ENCODE measurements around the gene MLLT10.

Gene MLLT10

DNA sequence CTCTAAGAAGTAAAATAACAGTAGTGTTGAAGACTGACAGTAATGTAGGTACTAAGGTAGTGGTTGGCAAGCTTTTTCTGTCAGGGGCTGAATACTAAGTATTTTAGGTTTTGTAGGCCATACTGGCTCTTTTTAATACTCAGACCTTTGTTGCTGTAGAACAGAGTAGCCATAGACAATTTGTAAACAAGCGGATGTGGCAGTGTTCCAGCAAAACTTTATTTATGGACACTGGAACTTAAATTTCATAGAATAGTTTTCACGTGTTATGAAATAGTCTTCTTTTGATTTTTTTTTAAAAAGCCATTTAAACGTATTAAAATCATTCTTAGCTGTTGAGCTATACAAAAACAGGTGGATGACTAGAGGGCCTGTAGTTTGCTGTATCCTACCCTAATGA is 121.2 kb downstream of the MLLT10 start:
- no peak for DNase-seq

DNA sequence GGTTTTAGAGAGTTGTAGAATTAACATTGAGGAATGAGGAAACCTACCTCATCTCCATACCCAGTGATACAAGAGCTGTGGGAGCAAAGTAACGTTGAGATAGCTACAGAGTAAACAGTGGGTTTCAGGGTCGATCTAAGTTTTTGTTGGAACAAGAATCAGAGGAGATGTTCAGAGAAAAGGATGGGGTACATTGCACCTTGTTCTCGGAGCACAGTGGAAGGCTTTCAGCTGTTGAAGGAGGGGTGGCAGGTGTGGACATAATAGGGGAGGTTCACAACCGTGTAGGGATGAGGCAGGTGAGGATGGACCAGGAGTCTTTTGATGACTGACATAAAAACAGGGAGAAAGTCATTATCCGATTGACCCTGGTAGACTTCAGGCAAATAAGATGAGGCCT is 121.7 kb downstream of the MLLT10 start:
- DNase-seq = no peak

DNA sequence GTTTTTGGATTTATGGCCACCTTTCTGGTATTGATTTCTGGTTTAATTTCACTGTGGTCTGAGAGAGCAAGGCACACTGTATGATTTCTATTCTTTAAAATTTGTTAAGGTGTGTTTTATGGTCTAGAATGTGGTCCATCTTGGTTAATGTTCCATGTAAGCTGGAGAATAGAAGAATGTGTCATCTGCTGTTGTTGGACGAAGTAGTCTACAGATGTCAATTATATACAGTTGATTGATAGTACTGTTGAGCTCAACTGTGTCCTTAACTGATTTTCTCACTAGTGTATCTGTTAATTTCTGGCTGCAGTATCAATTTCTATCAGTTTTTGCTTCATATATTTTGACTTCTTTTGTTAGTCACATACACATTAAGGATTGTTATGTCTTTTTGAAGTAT is 127.1 kb downstream of the MLLT10 start:
- no peak for DNase-seq

DNA sequence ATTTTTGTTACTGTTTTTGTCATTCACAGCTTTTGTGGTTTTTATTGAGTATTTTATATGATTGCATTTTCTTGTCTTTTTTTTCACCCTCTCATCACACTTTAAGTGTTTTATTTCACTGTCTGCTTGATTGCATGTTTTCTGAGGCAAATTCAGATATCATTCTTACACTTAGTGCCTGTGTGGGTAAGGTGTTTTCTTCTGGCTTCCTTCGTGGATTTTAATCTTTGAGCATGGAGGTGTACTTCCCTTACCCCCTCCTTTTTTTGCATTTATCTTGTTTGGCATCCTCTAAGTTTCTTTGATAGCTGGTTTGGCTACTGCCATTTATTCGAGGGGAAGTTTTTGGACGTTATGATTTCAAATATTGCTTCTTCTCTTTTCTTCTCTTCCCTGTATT is 127.9 kb downstream of the MLLT10 start:
- DNase-seq = no peak

DNA sequence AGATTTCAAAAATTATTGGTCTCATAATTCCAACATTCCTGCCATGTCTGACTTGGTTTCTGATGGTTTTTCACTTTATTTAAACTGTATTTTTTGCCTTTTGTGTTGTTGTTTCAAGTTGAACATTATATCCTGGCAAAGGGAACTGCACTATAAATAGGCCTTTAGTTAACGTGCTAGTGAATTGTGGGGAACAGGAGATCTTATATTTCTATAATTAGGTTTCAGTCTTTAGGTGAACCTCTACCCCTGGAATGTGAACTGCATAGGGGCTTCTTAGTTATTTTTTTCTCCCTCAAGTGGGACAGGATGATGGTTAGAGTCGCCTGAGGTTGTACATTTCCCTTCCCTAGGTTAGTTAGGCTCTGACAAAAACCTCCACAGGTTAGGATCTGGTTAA is 128.6 kb downstream of the MLLT10 start:
- DNase-seq = no peak

DNA sequence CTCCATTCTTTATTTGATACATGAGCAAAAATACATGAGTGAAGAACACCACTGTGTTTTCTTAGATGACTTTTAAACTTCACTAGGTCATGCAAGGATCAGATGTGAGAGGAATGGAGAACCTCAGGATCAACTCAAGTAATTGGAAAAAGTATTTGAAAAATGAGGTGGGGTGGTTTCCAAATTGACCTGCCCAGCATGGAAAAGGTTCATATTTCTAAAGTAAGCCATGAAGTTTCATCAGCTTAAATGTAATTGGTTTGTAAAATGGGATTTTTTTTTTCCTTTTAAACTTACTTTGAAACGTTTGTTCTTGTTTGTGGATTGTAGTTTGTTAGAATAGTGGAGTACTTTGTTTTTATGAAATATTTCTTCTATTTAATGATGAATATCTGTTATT is 134.8 kb downstream of the MLLT10 start:
- no peak for DNase-seq

DNA sequence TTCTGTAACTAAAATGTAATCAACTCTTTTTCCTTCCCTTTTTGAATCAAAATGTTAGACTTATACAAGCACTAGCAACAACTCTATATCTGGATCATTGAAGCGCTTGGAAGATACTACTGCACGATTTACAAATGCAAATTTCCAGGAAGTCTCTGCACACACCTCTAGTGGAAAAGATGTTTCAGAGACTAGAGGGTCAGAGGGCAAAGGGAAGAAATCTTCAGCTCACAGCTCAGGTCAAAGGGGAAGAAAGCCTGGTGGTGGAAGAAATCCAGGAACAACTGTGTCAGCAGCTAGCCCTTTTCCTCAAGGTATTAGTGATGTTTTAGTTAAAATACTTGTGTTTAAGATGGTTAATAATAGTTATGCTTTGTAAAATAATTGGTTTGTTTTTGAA is 136.4 kb downstream of the MLLT10 start:
- no peak for DNase-seq

DNA sequence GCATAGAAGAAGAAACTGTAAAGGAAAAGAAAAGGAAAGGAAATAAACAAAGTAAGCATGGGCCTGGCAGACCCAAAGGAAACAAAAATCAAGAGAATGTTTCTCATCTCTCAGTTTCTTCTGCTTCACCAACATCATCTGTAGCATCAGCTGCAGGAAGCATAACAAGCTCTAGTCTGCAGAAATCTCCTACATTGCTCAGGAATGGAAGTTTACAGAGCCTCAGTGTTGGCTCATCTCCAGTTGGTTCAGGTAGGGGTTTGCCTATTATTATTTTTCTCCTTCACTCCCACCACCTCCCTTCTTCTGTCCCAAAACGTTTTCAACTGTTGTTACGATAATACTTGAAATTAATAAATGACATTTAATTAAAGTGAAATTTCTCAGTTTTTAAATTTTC is 139.6 kb downstream of the MLLT10 start:
- DNase-seq = no peak

DNA sequence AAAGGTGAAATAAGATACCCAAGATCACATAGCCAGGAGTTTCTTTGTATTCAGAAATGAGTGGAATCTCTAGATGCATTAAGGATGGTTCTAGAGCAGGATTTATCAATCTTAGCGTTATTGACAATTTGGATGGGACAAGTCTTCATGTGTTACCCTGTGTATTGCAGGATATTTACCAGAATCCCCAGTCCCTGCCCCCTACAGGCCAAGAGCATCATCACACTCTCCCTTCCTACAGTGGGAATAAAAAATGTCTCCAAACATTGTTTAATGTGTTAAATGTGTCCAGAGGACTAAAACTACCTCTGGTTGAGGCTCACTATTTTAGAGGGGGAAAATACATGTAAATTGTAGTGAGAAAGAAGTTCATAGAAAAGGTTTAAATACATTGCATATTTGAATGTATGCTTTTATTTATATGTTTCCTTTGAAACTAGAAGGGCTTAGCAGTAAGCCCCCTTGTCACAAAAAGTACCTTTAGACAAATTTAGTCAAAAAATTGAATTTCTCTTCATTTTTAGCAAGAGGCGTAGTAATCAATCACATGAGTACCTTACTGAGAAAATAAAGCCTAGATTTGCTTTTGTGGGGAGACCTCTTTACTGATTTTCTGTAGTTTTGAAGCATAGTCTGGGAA is 141.2 kb downstream of the MLLT10 start:
- DNase-seq = no peak

DNA sequence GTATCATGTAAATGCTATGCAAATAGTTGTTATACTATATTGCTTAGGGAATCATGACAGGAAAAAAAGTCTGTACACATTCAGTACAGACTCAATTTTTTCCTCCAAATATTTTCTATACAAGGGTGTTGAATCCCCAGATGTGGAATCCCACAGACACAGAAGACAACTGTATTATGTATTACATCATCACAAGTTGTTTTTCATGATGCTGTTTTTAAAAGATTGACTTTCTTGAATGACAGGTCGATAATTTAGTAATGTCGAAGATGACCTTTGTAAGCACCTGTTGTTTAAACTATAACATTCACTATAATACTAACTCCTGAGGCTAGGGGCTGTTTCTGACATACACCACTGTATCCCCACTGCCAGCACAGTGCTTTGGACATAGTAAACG is 143.5 kb downstream of the MLLT10 start:
- no peak for DNase-seq

DNA sequence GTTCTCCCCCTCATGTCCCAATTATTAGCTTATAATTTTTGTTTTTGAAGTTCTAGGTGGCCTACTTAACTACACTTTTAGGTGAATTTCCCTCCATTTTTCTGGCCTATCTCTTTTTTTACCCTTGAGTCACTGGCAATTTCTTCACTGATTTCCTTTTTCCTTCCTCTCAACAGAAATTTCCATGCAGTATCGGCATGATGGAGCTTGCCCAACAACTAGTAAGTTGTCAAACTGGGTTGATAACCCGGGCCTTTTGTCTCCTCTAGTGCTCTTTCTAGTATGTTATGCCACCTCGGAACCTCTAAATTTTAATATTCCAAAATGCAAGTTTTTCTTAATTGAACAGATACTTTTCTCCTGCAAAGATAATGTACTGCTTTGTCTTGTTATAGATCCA is 147.1 kb downstream of the MLLT10 start:
- DNase-seq = no peak

DNA sequence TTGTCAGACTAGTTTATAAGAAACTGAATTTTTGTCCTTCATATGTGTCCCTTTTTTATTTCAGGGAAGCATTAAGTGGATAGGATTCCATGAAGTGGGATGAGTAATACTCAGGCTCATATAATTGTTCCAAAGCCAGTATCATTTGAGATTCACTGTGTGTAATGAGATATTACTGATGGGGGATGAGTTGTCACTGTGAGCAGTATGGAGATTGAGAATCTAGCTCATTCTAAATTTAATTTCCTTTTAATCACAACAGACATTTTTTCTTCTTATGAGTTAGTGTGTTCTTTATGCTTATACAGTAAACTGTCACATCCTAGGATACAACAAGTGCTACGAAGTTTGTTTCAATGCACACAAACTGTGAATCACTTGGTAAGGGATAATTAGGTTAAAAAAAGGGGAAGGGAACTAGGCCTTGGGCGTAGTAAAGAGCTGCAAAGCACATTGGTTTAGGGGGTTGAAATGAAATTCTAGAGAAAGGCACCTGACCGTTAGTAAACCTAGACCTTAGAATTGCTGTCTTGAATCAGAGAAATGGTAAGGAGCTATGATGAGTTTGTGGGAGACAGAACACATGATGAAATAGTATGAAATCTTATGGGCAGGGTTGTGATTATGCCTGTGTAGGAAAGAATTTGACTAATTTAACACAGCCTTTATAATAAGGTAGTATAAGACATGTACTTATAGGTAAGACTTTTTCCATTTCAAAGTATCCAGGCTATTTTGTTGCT is 153.4 kb downstream of the MLLT10 start:
- no peak for DNase-seq

DNA sequence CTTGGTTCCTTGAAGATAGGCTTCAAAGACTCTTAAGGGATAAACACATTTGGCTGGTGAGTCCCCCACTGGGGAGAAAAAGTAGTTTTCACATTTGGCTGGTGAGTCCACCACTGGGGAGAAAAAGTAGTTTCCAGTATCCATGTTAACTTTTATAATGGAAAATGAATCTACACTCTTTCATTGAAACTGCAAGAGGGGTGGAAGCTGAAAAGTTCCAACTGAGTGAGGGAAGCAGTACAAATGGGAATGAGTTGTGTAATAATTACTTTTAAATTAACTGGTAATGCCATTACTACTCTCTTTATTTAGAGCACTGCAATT is 153.9 kb downstream of the MLLT10 start:
- no peak for DNase-seq

DNA sequence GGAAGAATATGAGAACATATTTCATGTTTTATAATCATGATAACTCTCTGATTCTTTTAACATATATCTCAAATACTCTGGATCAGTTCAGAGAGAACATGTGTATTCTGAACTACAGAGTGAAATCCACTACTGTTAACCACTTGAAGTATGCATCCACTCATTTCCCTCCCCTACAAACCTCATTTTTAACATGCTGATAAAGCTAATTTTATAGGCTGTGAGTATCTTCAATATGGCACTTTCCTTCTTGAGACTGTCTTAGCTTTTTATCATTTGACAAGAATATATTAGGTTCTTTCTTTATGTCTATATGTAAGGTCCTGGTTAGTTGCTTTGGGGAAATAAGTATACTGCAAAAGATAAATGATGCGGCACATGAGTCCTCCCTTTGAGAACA is 154.8 kb downstream of the MLLT10 start:
- no peak for DNase-seq

DNA sequence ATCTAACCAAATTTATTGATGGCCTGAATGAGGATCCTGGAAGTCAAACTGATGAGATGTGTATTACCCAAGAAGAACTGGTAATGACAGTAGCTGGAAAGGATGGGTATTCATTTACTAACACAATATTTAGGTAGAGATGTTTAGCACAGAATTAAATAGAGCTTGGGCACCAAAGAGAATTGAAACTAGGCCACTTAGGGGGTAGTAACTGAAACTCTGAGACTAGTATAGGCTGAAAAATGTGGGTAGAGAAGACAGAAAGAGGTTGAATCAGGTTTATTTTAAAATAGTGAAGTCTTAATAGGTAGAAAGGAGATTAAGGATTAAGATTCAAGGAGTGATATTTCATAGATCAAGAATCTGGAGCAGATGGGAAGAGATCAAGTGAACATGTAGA is 155.8 kb downstream of the MLLT10 start:
- DNase-seq = no peak

DNA sequence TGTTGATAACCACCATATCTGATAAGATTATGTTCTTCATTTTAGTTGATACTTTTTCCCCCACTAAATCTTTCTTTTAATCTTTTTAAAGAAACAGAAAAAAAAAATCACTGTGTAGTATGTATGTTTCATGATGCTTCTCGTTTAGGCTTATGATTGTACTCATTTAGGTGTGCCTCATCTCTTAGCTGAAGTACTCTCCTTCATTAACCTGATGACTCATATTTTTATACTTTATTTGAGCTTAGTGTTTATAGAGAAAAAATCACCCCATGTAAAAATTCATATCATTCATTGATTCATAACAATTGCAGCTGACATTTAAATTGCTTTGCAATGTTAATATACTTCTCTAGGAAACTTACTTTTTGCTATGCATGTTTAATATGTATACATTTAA is 158.9 kb downstream of the MLLT10 start:
- DNase-seq = no peak

DNA sequence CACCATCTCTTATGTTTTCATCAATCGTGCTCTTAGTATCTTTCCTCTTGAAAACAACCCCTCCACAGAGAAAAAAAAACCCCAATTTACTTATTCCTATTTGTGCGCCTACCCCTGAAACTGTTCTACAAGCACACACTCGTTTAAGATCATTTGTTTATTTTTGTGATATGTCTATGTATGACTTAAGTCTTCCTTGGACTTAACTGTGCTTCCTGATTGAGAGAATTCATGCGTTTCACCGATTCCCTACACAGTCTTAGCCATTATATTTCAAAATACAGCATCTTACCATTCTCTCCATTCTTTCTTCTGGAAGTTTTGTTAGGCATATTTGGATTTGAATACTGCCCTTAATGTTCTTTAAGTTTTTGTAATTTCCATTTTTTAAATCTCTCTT is 159.4 kb downstream of the MLLT10 start:
- DNase-seq = no peak

DNA sequence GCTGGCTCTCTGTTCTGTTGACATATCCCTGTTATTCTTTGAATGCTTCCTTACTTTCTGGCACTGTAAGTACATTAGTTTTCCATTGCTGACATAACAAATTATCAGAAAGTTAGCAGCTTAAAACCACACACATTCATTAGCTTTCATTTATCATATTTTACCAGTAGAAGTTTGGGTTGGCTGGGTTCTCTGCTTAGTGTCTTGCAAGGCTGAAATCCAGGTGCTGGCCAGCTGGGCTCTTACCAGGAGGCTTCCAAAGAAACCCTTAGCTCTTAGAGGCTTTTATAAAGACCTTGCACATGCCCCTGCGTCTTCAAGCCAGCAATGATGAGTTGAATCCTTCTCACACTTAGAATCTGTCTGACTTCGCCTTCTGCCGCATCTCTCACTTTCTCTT is 160.6 kb downstream of the MLLT10 start:
- DNase-seq = no peak

DNA sequence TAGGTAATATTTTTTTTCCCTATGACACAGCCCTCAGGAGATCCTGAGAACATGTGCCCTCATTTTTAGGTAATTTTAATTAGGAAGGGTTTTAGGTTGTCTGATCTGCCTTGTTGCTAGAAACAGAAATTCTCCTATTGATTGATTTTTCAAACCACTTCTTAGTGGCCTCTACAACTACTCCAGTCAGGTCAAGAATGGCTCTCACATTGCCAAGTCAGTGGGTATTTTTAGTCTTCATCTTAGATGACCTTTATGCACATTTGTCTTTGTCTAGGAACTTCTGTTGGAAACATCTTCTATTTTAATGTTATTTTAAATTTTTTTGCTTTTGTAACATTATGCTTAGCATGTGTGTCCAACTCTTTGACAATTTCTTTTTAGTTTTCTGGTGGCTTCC is 162.3 kb downstream of the MLLT10 start:
- DNase-seq = no peak

DNA sequence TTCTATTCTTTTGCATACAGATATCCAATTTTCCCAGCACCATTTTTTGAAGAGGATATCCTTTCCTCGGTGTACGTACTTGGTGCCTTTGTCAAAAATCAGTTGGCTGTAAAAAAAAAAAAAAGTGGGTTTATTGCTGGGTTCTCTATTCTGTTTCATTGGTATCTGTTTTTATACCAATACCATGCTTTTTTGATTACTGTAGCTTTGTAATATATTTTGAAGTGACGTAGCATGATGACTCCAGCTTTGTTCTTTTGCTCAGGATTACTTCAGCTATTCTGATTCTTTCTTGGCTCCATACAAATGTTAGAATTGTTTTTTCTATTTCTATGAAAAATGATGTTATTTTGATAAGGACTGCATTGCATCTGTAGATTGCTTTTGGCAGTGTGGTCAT is 165.5 kb downstream of the MLLT10 start:
- DNase-seq = no peak

DNA sequence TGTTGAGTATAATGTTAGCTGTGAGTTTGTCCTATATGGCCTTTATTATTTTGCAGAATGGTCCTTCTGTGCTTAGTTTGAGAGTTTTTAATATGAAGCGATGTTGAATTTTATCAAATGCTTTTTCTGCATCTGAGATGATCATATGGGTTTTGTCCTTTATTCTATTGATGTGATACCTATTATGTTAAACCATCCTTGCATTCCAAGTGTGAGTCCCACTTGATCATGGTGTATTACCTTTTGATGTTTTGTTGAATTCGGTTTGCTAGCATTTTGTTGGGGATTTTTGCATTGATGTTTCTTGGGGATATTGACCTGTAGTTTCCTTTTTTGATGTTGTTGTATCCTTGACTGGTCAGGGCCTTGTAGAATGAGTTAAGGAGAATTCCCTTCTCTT is 166.4 kb downstream of the MLLT10 start:
- DNase-seq = no peak

DNA sequence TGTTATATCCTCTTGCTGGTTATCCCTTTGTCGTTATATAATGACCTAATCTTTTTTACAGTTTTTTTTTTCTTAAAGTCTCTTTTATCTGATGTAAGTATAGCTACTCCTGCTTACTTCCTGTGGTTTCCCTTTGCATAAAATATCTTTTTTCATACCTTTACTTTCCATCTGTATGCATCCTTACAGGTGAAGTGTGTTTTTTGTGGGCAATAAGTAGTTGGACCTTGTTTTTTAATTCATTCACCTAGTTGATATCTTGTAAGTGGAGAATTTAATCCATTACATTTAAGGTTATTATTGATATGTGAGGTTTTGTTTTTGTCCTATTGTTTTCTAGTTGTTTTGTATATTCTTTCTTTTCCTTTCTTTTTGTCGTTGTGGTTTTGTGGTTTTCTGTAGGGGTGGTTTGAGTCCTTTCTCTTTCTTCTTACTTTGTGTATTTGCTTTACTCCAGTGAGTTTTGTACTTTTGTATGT is 168.6 kb downstream of the MLLT10 start:
- no peak for DNase-seq

DNA sequence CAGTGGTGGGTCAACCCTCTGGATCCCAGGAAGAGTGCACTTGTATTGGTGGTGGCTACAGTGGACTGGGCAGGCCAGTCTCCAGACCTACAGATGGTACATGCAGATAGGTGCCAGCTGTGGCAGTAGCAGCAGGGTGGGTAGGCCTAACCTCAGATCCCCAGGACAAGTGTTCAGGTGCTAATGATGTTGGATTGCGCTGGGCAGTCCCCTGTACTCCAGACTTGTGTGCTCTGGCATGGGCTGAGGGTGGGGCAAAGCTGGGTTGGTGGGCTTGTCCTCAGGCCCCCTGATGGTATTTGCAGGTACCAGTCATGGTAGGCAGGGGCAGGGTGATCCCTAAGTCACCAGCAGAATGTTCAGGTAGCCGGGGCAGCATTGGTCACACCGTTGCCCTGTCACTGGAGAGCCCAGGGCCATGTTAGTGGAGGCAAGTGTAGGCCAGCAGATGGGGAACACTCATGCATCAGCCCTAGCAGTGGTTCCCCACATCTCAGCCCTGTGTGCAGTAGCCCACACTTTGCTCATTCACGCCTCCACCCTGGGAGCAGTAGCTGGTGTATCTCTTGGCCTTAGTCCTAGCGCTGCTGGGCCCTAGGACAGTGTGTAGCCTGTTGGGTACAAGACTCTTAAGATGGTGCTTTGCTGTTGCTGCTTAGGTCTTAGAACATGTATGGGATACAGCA is 171.3 kb downstream of the MLLT10 start:
- DNase-seq = no peak

DNA sequence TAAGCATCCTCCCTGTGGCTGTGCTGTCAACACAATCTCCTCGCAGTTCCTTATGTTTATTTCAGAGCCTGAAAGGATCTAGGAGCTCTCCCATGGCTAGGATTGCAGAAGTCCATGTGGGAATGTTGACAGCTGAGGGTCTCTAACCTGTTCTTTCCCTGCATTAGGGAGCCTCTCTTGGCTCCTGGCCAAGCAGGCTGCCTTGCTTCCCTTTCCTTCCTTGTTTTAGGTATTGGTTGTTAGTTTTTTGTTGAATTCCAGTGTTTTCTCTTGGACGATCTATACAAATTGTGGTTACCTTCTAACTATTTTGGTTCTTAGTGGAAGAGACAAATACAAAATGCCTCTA is 171.8 kb downstream of the MLLT10 start:
- no peak for DNase-seq

DNA sequence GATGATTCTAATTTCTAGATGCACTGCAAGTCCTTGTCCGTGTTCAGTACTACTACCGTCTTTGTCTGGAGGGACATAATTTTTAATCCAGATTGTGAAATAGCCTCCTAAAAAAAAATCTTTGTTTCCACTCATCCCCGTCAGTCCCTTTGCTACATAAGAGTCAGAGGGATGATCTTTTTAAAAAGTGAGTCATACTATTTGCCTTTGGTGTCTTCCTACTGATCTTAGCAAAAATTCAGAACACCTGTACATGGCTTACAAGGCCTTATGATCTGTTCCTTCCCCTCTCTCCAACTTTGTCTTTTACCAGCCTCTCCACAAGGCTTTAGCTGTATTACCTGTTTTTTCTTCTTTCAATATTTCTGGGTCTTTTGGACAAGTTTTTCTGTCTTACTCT is 173.5 kb downstream of the MLLT10 start:
- no peak for DNase-seq

Measured in NK-92 treated with Interleukin-12 subunit alpha and Interleukin-12 subunit beta, amount 100 ng/mL, for 24 hours (cell line).